HG02678 (cell line): ENCODE measurements around the gene ADRA2B.
"Not testable (repeated sequence)": the region's sequence is repeated elsewhere in the genome, so short reads cannot be mapped to it uniquely, and the experiment has no call there.

Experiments
- ATAC-seq: cut with Tn5 transposase; IDR thresholded peaks from one replicate; pipeline ENCODE4 v1.9.1; 2021; ENCODE audit warnings: mild to moderate bottlenecking, moderate library complexity; ENCODE audit not compliant: unreplicated experiment

ADRA2B gene

GRCh38 chr2:96116424-96116878 is at the start of gene ADRA2B:
TSS of gene ADRA2B (minus strand) at chr2:96116571. CDS start at chr2:96116149, 422 bp downstream.
- ATAC-seq: peak; percentile 60

- peak; percentile 73 for ATAC-seq
These were observed 48.3 kb upstream of the ADRA2B start for GRCh38 chr2:96164459-96165184.

GRCh38 chr2:96163768-96164429 is 47.5 kb upstream of the ADRA2B start:
- ATAC-seq: peak; percentile 70

- no peak for ATAC-seq
These were observed 47.0 kb upstream of the ADRA2B start for GRCh38 chr2:96163415-96163767.

- ATAC-seq: no peak
These were observed 45.5 kb upstream of the ADRA2B start for GRCh38 chr2:96161898-96162297.

GRCh38 chr2:96160366-96160765 is 44.0 kb upstream of the ADRA2B start:
- not testable (repeated sequence) for ATAC-seq

- no peak for ATAC-seq
These were observed 42.9 kb upstream of the ADRA2B start for GRCh38 chr2:96159084-96159830.

GRCh38 chr2:96158554-96158940 is 42.2 kb upstream of the ADRA2B start:
- ATAC-seq: no peak

GRCh38 chr2:96157649-96158553 is 41.5 kb upstream of the ADRA2B start:
- ATAC-seq: peak; percentile 60

- peak; percentile 38 for ATAC-seq
These were observed 40.7 kb upstream of the ADRA2B start for GRCh38 chr2:96156926-96157648.

GRCh38 chr2:96156011-96156820 is 39.8 kb upstream of the ADRA2B start:
- no peak for ATAC-seq

- ATAC-seq: no peak
These were observed 38.4 kb upstream of the ADRA2B start for GRCh38 chr2:96154506-96155380.

- ATAC-seq: no peak
These were observed 37.6 kb upstream of the ADRA2B start for GRCh38 chr2:96153991-96154431.

GRCh38 chr2:96153291-96153713 is 36.9 kb upstream of the ADRA2B start:
- no peak for ATAC-seq

GRCh38 chr2:96152304-96153161 is 36.2 kb upstream of the ADRA2B start:
- no peak for ATAC-seq

GRCh38 chr2:96151595-96152303 is 35.4 kb upstream of the ADRA2B start:
- no peak for ATAC-seq
